T47D (cell line): ENCODE results near the gene GAK.

Source experiments
- DNase-seq, 2 experiments: peaks; one replicate each; pipeline versions ENCODE4 v3.0.0 to v3.0.0-alpha.2; 2011 to 2012; ENCODE audit warnings: low read depth in 1 of 2, low spot score in 1 of 2
- JUND ChIP-seq: IDR thresholded peaks from 2 replicates; pipeline ENCODE4 v1.6.1; 2012; ENCODE audit warnings: low read depth
- in situ Hi-C: cut with HindIII; loops from 2 replicates; pipeline ENCODE4 v1.10.0; 2016; ENCODE audit warnings: low sequenced_read_pairs, low pct_unique_long_range_greater_than_20kb

GAK gene

DNA sequence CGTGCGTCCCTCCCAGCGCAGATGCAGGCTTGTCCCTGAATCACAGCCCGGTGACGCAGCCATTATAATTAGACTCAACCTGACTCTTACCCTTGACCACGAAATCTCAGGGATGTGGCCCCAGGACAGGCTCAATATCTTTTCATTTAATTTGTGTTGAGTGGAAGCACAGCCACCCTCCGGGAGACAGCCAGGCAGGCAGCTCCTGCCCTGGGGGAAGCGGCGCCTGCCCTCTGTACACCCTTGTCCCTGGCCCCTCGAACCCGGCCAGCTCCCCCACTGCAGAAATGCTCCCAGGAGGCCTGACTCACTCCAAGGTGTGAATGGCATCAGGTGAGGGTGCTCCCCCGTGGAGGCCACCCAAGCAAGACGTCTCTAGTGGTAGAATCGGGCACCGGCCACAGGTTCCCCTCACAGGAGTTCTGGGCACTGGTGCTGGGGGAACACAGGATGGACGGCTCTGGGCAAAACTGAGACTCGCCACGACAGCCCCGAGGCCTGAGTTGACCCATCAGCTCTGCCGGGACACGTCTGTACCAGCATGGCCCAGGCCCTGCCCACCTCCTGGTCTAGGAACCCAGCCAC is 108.8 kb downstream of the GAK start:
- TF ChIP-seq JUND: no peak
- in situ Hi-C loops: no loop called here
- no peak for DNase-seq

DNA sequence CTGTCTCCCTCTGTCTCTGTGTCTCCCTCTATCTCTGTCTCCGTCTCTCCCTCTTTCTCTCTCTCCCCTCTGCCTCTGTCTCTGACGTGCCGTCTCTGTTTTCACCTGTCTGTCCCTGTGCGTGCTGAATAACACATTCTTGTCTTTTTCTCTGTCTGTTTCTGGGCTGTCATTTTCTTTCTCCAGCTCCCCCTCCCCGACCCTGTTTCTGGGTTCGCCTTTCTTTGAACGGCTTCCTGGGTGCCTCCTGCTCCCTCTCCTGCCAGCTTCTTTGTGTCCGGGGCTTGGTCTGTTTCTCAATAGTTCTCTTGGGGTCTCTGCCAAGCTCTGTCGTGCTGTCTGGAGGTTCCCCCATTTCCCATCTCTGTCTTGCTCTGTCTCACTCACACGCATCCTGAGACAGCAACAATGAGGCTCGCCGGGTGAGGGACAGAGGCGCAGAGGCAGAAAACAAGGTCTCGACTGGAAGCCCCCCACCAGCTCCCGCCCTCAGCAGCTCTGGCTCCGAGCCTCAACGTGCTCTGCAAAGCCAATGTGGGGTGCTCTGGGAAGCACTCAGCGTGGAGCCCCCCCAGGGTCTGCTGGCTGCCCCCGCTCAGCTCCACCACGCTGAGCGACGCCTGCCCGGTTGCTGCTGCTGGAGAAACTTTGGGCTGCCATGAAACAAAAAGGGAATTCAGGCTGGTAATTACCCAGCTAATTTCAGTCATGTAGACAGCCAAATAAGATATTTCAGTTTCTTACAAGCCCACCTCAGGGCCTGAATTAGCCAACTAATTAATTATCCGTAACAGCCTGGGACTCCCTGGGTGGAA is 109.5 kb downstream of the GAK start:
- no peak for TF ChIP-seq JUND
- in situ Hi-C loops: no loop called here

DNA sequence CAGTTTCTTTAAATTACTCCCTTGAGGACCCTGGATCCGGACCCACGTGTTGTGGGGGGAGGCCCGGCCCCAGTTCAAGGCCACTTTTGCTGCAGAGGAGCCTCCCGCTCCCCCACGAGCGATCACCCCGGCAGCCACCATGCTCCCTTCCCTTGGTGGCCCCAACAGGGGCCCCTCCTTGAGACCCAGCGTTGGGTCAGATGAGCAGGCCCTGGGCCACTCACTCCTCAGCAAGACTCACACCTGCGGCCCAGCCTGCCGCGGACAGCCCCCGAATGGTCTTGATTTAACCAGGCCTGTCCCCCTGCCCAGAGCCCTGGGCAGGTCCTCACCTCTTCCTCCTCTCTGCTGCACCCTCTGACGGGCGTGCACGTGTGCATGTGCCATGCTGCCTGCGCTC is 110.5 kb downstream of the GAK start:
- TF ChIP-seq JUND: no peak
- in situ Hi-C loops: no loop called here
- DNase-seq: no peak

More for the DNA sequence above, 109.5 kb downstream of the GAK start:
- DNase-seq: no peak

DNA sequence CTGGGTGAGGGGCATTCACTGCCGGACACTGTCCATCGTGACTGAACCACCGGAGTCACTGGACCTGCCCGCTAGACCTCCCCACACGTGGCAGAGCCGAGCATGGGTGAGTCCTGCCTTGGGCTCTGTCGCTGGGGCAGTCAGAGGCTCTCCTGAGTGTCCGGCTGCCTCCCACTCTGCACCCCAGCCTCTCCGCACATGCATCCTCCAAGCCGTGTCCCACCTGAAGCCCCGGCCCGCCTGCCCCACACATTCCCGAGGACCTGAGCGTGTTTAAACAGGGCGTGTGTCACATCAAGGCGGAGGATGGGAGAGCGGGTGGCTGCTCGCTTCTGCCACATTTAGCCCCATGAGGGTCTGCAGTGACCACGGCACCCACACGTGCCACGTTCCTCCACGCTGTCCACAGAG is 110.9 kb downstream of the GAK start:
- no peak for DNase-seq
- TF ChIP-seq JUND: no peak
- in situ Hi-C loops: no loop called here

DNA sequence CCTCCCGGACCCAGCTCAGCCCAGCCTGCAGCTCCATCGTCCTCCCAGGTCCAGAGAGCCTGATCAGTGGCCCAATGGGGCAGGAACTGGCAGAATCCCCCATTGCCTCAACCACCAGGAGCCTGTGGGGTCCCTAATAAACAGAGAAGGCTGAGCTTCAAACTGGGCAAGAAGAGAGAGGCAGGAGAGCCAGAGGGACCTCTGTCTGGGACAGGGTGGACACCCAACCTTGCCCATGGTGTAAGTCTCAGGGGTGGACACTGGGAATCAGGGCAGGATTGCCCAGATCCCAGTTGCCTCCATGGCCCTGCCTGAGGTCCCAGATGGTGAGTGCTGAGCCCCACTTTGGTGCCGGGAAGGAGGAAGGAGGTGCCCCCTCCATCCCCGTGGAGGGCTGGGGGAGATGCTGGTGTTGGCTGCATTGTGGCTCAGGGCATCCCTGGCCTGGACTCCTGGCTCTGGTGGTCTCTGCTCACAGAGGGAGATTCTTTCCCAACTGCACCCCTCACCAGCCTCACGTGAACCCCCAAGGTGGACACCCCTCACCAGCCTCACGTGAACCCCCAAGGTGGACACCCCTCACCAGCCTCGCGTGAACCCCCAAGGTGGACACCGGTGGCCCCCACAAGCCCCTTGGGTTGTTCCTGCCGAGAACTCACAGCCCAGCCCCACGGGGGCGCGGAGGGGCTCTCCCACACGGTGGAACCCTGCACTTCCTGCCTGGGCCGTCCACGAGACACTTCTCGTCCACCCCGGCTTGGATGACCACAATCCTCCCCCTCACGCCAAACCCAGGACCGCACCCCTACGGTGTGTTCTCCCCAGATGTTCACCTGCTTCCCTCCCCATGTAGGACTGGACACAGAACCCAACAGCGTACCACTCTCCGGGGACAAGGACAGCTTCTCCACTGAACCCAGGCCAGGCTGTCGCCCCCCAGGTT is 111.6 kb downstream of the GAK start:
- in situ Hi-C loops: no loop called here
- DNase-seq: no peak
- TF ChIP-seq JUND: no peak

DNA sequence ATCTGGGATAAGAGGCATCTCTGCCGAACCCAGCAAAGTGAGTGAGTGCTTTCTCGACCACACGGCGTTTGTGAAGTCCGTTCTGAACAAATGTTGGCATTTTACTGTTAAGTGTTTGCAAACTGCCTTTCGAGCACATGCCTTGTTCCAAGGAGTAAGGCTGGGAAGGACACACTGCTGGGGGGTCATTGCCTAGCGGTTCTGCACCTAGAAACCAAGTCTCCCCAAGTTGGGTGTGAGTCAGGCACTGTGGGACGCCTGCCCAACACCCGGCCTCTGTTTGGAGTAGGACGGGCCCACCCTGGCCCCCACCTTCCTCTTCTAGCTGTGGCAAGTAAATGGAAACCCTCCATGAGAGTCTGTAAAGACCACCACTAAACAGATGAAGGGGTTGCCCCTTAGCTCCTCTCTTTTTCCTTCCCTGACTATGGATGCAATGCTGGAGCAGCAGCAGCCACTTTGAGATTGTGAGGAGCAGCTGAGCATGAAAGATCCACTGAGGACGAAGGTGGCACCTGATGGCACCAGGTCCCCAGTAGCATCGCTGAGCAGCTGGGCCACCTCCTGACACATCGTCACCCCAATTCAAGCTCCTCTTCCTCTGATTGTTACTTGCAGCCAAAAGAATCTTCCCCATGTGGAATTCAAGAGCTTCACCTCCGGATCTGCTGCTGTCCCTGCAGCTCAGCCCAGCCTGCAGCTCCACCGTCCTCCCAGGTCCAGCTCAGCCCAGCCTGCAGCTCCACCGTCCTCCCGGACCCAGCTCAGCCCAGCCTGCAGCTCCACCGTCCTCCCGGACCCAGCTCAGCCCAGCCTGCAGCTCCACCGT is 112.5 kb downstream of the GAK start:
- no peak for DNase-seq
- no peak for TF ChIP-seq JUND
- in situ Hi-C loops: no loop called here

DNA sequence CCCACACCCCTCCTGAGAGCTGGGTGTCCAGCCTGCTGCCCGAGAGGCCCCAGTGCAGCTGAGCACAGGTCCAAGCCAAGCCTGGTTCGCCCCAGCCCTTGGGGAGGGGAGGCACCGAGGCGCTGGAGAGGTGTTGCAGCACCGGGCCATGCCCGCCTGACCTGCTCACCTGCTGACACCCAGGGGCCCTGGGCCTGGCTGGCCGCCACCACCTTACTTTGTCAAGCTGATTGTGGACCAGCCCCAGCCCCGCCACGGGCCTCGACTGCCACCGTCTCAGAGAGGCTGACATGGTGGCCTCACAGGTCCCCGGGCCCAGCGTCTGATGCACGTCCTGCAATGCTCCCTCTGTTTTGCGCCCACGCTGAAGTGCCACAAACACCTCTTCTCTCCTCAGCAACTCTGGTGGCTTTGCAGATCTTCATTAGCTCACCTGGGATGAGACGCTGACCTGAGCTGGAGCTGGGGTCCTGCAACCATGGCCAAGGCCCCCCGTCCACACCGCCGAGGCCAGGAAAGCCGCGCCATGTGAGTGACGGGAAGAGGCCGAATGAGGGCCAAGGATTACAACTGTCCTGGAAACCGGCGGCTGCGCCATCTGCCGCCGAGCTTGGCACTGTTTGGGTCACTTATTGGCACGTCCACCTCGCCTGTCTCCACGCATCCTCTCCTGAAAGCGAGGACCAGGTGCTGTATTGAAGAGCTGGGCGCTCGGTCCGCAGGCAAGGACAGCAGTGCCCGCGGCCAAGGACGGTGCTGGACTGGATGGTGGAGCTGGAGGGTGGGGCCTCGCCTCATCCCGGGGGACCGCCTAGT is 113.8 kb downstream of the GAK start:
- TF ChIP-seq JUND: no peak
- DNase-seq: no peak
- in situ Hi-C loops: no loop called here

DNA sequence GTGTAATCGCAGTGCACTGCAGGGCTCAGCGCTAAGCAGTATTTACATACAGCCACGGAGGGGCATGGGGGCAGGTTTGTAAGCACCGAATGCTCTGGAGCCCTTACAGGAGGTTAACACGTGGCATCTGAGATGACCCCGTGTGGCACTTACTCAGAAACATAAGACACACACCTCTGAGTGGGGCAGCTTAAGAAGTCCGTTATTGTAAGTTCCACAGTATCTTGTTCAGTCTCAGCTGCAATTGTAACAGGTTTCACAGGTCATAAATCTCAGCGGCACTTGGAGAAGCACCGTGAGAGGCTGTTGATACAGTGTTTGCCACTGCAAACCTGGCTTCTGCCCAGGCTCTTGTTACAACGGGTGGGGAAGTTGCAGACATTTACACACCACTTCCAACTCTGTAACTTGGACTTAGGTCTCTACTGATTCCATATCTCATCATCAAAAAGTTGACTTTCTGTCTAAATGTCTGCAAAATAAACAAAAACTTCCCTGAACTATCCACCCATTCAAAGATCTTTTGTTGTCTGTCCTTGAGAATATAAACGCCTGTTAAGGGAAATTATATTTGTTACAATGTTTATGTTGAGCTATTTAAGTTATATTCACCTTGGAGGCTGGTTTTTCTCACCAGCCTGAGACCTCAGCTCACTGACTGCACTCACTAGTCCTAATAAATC is 116.5 kb downstream of the GAK start:
- TF ChIP-seq JUND: no peak
- DNase-seq: peak in 1 of 2 experiments; percentile 36
- in situ Hi-C loops: no loop called here

DNA sequence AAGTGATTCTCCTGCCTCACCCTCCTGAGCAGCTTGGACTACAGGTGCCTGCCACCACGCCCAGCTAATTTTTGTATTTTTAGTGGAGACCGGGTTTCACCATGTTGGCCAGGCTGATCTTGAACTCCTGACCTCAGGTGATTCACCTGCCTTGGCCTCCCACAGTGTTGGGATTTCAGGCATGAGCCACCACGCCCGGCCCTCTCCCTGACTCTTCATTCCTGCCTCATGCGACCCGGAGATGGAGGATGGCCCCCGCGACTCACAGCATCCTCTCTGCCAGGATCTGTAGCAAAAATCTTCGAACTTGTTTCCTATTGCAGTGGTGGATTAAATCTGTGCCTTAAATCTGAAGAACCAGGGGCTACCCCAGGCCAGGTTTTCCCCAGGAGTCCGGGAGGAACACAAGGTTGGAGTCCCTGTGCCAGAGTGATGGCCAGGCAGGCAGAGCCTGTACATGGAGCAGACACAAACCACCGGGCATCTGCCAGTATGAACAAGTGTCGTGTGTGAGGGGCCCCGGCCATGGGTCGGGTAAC is 117.7 kb downstream of the GAK start:
- no peak for DNase-seq
- in situ Hi-C loops: no loop called here
- no peak for TF ChIP-seq JUND

DNA sequence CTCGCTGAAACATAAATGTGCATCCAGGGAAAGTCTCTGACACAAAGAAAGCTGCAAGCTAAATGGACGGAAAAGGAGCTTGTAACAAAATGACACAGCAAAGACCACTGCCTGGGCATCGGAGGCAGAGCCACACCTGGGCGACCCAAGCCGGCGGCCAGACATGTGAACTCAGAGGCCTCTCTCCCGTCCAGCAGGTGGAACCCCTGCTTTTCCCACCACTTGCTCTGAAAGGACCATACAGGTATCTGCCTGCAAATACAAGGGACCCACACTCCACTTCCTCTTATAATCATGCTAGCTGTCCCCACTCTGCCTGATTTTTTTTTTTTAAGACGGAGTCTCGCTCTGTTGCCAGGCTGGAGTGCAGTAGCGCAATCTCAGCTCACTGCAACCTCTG is 118.2 kb downstream of the GAK start:
- no peak for TF ChIP-seq JUND

DNA sequence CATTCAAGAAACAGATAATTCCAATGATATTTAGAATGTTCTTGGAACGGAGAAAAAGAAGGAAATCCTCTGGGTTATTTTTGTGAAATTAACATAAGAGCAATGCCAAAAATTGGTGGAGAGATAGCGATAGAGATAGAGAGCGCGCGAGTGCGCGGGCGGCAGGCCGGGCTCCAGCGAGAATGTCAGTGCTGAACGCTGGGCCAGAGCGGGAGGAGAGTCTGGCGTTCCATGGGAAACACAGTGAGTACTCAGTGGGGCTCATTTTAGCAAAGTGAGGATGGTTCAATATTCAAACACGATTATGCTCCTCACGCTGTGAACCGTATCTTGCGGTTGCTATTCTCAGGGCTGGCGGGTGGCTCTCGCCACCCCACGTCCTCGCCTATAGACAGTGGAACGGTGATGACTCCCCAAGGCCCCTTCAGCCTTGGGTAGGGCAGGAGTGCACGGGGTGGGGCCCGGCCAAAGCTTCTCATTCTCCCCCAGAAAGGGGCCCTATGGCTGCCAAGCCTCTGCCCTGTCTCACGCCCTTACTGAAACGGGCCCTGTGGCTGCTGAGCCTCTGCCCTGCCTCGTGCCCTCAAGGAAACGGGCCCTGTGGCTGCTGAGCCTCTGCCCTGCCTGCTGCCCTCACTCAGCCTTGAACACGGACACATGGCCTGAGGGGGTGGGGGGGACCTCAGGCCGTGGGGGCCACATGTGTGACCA is 123.1 kb downstream of the GAK start:
- in situ Hi-C loops: no loop called here
- DNase-seq: no peak
- no peak for TF ChIP-seq JUND

More for the DNA sequence above, 118.2 kb downstream of the GAK start:
- peak in 1 of 2 experiments; percentile 47 for DNase-seq
- in situ Hi-C loops: no loop called here
